Pancreas (tissue), 10 donors: ENCODE measurements around the gene CATSPER3. TPM values are rescaled to one million over a fixed set of nuclear protein-coding genes. Genes with fewer than 3 reads are reported as not detected.
A peak's percentile ranks its signal among the peaks of the same experiment; 100 is the strongest.

ENCODE experiments used
- ATAC-seq, 4 donors: fragments of 200-7000 bp; cut with Tn5 transposase; one replicate each; pipeline versions ENCODE4 v1.8.0 to v1.9.1; 2020; ENCODE audit warnings: mild to moderate bottlenecking in 4 of 4, moderate library complexity in 4 of 4
- DNase-seq, 6 donors: peaks; one replicate each; pipeline ENCODE4 v3.0.0-alpha.2; 2020
- FAIRE-seq: peaks from 2 replicates; lab custom pipeline; 2012; peaks lifted over from hg19 to GRCh38; lab: Jason Lieb, UNC
- H3K27ac ChIP-seq, 4 donors: fragments of 200-600 bp; sonication (generic); 1 replicate in 3 of 4; 2 replicates in 1 of 4; pipeline versions ENCODE4 v1.5.0 to v1.8.0; 2020
- H3K27me3 ChIP-seq, 4 donors: fragments of 200-600 bp; one replicate each; pipeline ENCODE4 v1.8.0; 2021
- H3K36me3 ChIP-seq, 3 donors: fragments of 200-600 bp; sonication (generic) in 1 of 3; one replicate each; pipeline versions ENCODE4 v1.5.0 to v1.8.0; 2020 to 2021
- H3K4me1 ChIP-seq, 3 donors: fragments of 200-600 bp; one replicate each; pipeline ENCODE4 v1.8.0; 2021
- H3K4me3 ChIP-seq, 4 donors: fragments of 200-600 bp; sonication (generic) in 2 of 4; one replicate each; pipeline versions ENCODE4 v1.5.0 to v1.8.0; 2020 to 2021
- H3K9me3 ChIP-seq, 4 donors: fragments of 200-600 bp; one replicate each; pipeline ENCODE4 v1.8.0; 2021
- whole genome bisulfite sequencing, 2 donors: extraction: QIAGEN DNeasy Blood & Tissue Kit; methylation state at CpG; one replicate each; pipeline ENCODE4 v1.1.7; 2013; 5-methylcytosine and 5-hydroxymethylcytosine counted together
- intact Hi-C, 3 donors: fragments of 100-400 bp; cut with DNase I; formaldehyde crosslinking; loops; one replicate each; pipeline versions ENCODE4 v1.11.1 to v1.14.2; 2022
- microRNA-seq, 2 donors: library from miRNA; unstranded; fragments of <30 nt; microRNA quantifications; one replicate each; pipeline versions ENCODE4 to v1.1.0, GENCODE V29; 2019 to 2020
- polyA plus RNA-seq, 2 donors: library from polyadenylated mRNA; stranded (reverse); fragments of 200-250 nt; gene quantifications; one replicate each; pipeline ENCODE4 v1.2.3, GENCODE V29; 2013
- total RNA-seq, 6 donors: library from RNA; stranded (reverse); fragmentation: NEBNext Ultra II Directional in 4 of 6; extraction: Animal tissue kit (Norgen Biotek cat#: 25700) in 4 of 6; gene quantifications; one replicate each; pipeline versions ENCODE4 v1.2.1 to v1.2.4, GENCODE V29; 2021 to 2023
- TF ChIP-seq, protein P1 (sequence below), 4 donors: fragments of 200-600 bp; sonication (generic) in 3 of 4; IDR thresholded peaks; one replicate each; pipeline versions ENCODE4 v1.5.0 to v1.8.0; 2021; ENCODE audit warnings: antibody characterized with exemption in 4 of 4
- donor health status: healthy with polysubstance abuse.
- donor health status: DM: no; HTN: no; CAD: no; lungs with moderate emphysema.
- donor health status: DM: no; HTN: no; CAD: no.
- donor health status: control.
- donor health status: control.
- donor health status: Bipolar disorder and iron deficiency.
- donor health status: DM: yes; HTN: yes; CAD: no.
- donor health status: DM: no; HTN: no; CAD: no.
- donor health status: DM: no; HTN: no; CAD: no.
- donor health status: DM: yes; HTN: yes; CAD: no.

The CATSPER3 gene
- total and polyA plus RNA-seq, 8 donors: 0.29 to 2.2 (median 0.65) TPM

DNA sequence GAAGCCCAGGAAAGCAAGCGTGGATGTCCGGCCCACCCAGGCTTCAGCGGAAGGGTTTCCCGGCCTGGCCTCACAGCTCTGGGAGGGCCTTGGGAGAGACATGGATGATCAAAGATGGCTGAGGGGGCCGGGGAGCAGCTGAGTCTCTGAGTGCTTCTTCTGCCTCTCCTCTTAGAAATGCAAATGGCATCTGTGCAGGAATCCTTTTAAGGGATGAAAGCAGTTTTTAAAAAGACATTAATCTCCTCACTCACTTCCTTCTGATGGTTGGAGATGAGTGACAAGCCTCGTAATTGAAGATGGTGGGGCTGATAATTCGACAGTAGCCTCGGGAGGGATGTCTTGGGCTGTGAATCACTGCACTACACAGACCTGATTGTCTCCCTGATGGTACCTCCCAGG is 90.6 kb downstream of the CATSPER3 start:
- DNase-seq (peak in 1 of 6 donors; percentile 13), ATAC-seq (no peak), FAIRE-seq (no peak)
- no peak overlapping the region for H3K4me3 ChIP-seq
- WGBS, 2 donors: 59% methylated on average over 8 of the region's 8 CpGs
- H3K27ac ChIP-seq: no peak overlapping the region
- TF ChIP-seq, protein P1, sequence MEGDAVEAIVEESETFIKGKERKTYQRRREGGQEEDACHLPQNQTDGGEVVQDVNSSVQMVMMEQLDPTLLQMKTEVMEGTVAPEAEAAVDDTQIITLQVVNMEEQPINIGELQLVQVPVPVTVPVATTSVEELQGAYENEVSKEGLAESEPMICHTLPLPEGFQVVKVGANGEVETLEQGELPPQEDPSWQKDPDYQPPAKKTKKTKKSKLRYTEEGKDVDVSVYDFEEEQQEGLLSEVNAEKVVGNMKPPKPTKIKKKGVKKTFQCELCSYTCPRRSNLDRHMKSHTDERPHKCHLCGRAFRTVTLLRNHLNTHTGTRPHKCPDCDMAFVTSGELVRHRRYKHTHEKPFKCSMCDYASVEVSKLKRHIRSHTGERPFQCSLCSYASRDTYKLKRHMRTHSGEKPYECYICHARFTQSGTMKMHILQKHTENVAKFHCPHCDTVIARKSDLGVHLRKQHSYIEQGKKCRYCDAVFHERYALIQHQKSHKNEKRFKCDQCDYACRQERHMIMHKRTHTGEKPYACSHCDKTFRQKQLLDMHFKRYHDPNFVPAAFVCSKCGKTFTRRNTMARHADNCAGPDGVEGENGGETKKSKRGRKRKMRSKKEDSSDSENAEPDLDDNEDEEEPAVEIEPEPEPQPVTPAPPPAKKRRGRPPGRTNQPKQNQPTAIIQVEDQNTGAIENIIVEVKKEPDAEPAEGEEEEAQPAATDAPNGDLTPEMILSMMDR (IDR thresholded peaks at IDR 0.05): no peak
- no peaks in the 10 kb centered on the region for H3K36me3 ChIP-seq
- intact Hi-C loops: no loop called here
- peaks cover 0 to 3% (median 0%) of the 10 kb centered on the region in 4 donors for H3K27me3 ChIP-seq
- H3K4me1 ChIP-seq: no peaks in the 10 kb centered on the region
- H3K9me3 ChIP-seq: no peaks in the 10 kb centered on the region

DNA sequence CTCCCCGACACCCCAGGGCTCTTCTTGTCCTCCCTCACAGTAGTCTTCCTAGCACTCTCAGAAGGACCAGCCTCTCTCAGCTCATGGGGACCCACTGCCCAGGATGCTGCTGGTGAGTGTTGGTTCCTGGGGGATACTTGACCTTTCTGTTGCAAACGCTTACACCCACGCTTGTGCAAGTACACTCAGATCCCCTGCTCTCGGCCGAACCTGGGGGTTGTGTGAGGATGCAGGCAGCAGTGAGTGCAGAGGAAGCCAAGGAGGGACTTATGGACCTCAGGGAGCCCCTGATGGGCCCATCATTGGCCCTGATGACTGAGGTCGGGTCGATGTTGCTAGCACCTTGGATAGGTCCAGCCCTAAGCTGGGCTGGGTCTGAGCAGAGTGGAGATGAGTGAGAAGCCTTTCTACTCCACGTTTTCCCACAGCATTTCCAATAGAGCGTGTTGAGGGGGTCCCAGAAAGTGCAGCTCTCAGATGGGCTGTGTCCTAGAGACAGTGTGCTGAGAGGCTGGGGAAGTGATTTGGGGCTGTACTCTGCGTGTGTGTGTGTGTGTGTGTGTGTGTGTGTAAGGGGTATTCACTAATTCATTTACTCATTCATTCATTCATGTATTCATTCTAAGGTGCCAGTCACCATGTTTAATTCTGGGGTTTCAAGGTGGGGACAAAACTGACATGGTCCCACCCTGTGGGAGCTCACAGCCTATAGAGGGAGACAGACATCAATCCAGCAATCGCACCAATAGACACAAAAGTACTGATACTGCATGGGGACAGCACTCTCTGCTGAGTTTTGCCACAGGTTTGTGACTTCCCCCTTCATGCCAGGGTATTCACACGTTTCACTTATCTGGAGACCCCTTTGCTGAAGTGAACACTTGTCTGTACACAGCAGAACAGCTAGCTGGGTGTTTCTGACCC is 91.6 kb downstream of the CATSPER3 start:
- TF ChIP-seq, protein P1 (IDR thresholded peaks at IDR 0.05): no peak
- 56 to 67% methylated on average over 12 of the region's 12 CpGs for WGBS, 2 donors
- no peaks in the 10 kb centered on the region for H3K4me1 ChIP-seq
- H3K9me3 ChIP-seq: no peaks in the 10 kb centered on the region
- intact Hi-C loops: no loop called here
- H3K27me3 ChIP-seq: peaks cover 0 to 3% (median 0%) of the 10 kb centered on the region in 4 donors
- no peaks in the 10 kb centered on the region for H3K36me3 ChIP-seq
- FAIRE-seq: no peak
- H3K27ac ChIP-seq: no peak overlapping the region
- no peak for ATAC-seq
- peak in 1 of 6 donors; percentile 30 for DNase-seq
- no peak overlapping the region for H3K4me3 ChIP-seq

DNA sequence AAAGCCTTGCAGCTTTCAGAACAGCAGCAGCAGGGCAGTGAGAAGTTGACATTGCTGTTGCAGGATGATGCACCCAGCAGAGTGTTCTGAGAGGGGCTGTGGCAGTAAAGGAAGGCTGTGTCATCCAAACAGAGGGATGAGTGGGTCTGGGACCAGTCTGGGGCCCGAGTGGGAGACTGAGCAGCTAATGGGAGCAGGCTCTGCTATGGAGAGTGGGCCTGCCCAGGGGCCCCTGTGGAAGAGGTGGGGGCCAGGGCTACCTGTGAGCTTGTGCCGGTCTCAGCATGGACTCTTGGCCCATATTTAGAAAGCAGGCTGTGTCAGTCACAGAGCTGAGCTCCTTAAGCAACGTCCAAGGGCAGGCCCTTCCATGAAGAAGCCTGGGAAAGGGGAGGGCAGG is 92.3 kb downstream of the CATSPER3 start:
- TF ChIP-seq, protein P1 (IDR thresholded peaks at IDR 0.05): no peak
- Histone ChIP-seq H3K36me3 (no peaks in the 10 kb centered on the region), H3K9me3 (no peaks in the 10 kb centered on the region), H3K4me3 (no peak overlapping the region), H3K27ac (no peak overlapping the region), H3K4me1 (no peaks in the 10 kb centered on the region), H3K27me3 (no peaks in the 10 kb centered on the region)
- ATAC-seq (no peak), FAIRE-seq (no peak), DNase-seq (peak in 2 of 6 donors; percentile 27 to 33)
- intact Hi-C loops: no loop called here
- 69 to 86% methylated on average over 3 of the region's 3 CpGs for WGBS, 2 donors

DNA sequence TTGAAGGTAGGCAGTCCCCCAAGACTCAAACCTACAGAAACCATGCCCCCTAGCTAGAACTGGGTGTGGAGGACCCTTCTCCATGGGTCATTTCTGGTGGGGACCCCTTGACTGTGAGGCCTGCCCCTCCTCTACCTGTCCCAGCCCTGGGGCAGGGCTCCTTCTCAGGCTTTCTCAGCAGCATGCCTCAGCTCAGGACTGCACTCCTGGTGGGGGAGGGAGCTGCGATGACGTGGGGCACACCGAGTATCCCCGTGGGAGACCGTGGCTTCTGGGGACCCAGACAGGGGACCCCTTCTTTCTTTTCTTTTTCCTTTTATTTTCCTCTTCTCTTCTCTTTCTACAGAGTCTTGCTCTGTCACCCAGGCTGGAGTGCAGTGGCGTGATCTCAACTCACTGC is 93.3 kb downstream of the CATSPER3 start:
- Histone ChIP-seq H3K9me3 (no peaks in the 10 kb centered on the region), H3K27ac (no peak overlapping the region), H3K27me3 (no peaks in the 10 kb centered on the region), H3K4me3 (no peak overlapping the region), H3K4me1 (no peaks in the 10 kb centered on the region), H3K36me3 (no peaks in the 10 kb centered on the region)
- intact Hi-C loops: no loop called here
- WGBS, 2 donors: 77 to 81% methylated on average over 6 of the region's 6 CpGs
- DNase-seq (peak in 2 of 6 donors; percentile 34 to 41), ATAC-seq (no peak), FAIRE-seq (no peak)
- TF ChIP-seq, protein P1 (IDR thresholded peaks at IDR 0.05): no peak

Small RNA genes lying within 50 kb of the gene (microRNA-seq; reads per million reads assigned to microRNA genes)
- gene MIR4461: 0 reads per million in 2 donors

Other genes with a start within 250 kb of the CATSPER3 start
- 10 to 100 TPM; 10.1 to 17.6 (median 14.0) TPM for gene CAMLG, start 229.4 kb upstream of the CATSPER3 start, total RNA-seq
- 10 to 100 TPM; 24.1 to 28.3 TPM for gene CAMLG, start 229.4 kb upstream of the CATSPER3 start, polyA plus RNA-seq
- 10 to 100 TPM; 15.4 to 28.8 (median 23.9) TPM for gene DDX46, start 209.1 kb upstream of the CATSPER3 start, total RNA-seq
- gene DDX46, start 209.1 kb upstream of the CATSPER3 start, polyA plus RNA-seq: 10 to 100 TPM; 14.6 to 15.5 TPM
- 10 to 100 TPM in 5 of 6 donors, 1 to 10 TPM in 1; 7.7 to 17.2 (median 13.8) TPM for gene C5orf24, start 121.9 kb upstream of the CATSPER3 start, total RNA-seq
- gene C5orf24, start 121.9 kb upstream of the CATSPER3 start, polyA plus RNA-seq: 10 to 100 TPM in 1 of 2 donors, 1 to 10 TPM in 1; 6.0 to 15.9 TPM
- gene TXNDC15, start 93.5 kb upstream of the CATSPER3 start, total RNA-seq: 10 to 100 TPM; 26.2 to 35.1 (median 31.4) TPM
- 10 to 100 TPM; 34.1 to 61.5 TPM for gene TXNDC15, start 93.5 kb upstream of the CATSPER3 start, polyA plus RNA-seq
- 1 to 10 TPM; 6.5 to 9.1 (median 7.5) TPM for gene PCBD2, start 62.8 kb upstream of the CATSPER3 start, total RNA-seq
- gene PCBD2, start 62.8 kb upstream of the CATSPER3 start, polyA plus RNA-seq: 1 to 10 TPM; 5.0 to 6.0 TPM
- under 1 TPM in 2 of 6 donors, not detected in 4; 0.19 to 0.28 TPM for gene PITX1, start 66.3 kb downstream of the CATSPER3 start, total RNA-seq
- gene PITX1, start 66.3 kb downstream of the CATSPER3 start, polyA plus RNA-seq: under 1 TPM; 0.12 to 0.15 TPM